Sigmoid colon (tissue), 7 donors: ENCODE results near the gene FAM118A. TPM values are rescaled to one million over a fixed set of nuclear protein-coding genes. Genes with fewer than 3 reads are reported as not detected.
"Not testable (repeated sequence)": the region's sequence is repeated elsewhere in the genome, so short reads cannot be mapped to it uniquely, and the experiment has no call there.

Experiments
- DNase-seq: peaks from one replicate; pipeline ENCODE4 v3.0.0-alpha.2; 2019
- H3K27ac ChIP-seq, 4 donors: fragments of 200-600 bp; sonication (generic); one replicate each; pipeline ENCODE4 v1.5.1; 2016 to 2019; ENCODE audit warnings: mild to moderate bottlenecking in 1 of 4
- H3K27me3 ChIP-seq, 3 donors: fragments of 200-600 bp; sonication (generic); one replicate each; pipeline ENCODE4 v1.5.1; 2019; ENCODE audit warnings: mild to moderate bottlenecking in 1 of 3
- H3K36me3 ChIP-seq, 4 donors: fragments of 200-600 bp; sonication (generic); one replicate each; pipeline ENCODE4 v1.5.1; 2016 to 2019
- H3K4me1 ChIP-seq, 4 donors: fragments of 200-600 bp; sonication (generic); one replicate each; pipeline ENCODE4 v1.5.1; 2017 to 2019
- H3K4me3 ChIP-seq, 4 donors: fragments of 200-600 bp; sonication (generic); one replicate each; pipeline ENCODE4 v1.5.1; 2017 to 2019; ENCODE audit warnings: mild to moderate bottlenecking in 2 of 4, moderate library complexity in 1 of 4
- H3K9me3 ChIP-seq, 4 donors: fragments of 200-600 bp in 3 of 4; sonication (generic) in 3 of 4; one replicate each; pipeline versions ENCODE4 v1.5.1 to v1.6.1; 2013 to 2019
- CTCF ChIP-seq, 4 experiments: fragments of 450-650 bp in 3 of 4; fragments of 200-600 bp in 1 of 4; IDR thresholded peaks; one replicate each; pipeline ENCODE4 v1.5.1; 2016 to 2019; ENCODE audit warnings: antibody characterized with exemption in 4 of 4, mild to moderate bottlenecking in 3 of 4, moderate library complexity in 2 of 4
- EP300 ChIP-seq, 4 donors: sonication (generic); formaldehyde crosslinking; IDR thresholded peaks; one replicate each; pipeline ENCODE4 v1.6.1; 2017; ENCODE audit warnings: antibody characterized with exemption in 4 of 4
- POLR2A ChIP-seq, 2 donors: fragments of 450-650 bp; IDR thresholded peaks; one replicate each; pipeline ENCODE4 v1.6.1; 2016; ENCODE audit warnings: antibody characterized with exemption in 2 of 2, mild to moderate bottlenecking in 2 of 2, moderate library complexity in 2 of 2
- POLR2AphosphoS5 ChIP-seq, 4 donors: sonication (generic); formaldehyde crosslinking; IDR thresholded peaks; one replicate each; pipeline ENCODE4 v1.6.1; 2017; ENCODE audit warnings: antibody characterized with exemption in 4 of 4
- WGBS, 2 donors: extraction: QIAGEN DNeasy Blood & Tissue Kit; methylation state at CpG; one replicate each; pipeline ENCODE4 v1.1.7; 2013; 5-methylcytosine and 5-hydroxymethylcytosine counted together
- intact Hi-C: fragments of 100-400 bp; cut with DNase I; formaldehyde crosslinking; loops from one replicate; pipeline ENCODE4 v1.15.1; 2023
- polyA plus RNA-seq, 3 donors: library from polyadenylated mRNA; stranded (reverse); fragments of 200-250 nt; gene quantifications; one replicate each; pipeline ENCODE4 v1.2.3, GENCODE V29; 2013
- total RNA-seq, 4 donors: library from RNA; depleted of rRNA; stranded (reverse); fragments of >200 nt; gene quantifications; one replicate each; pipeline ENCODE4 v1.1.0, GENCODE V29; 2016
- donor health status: healthy with polysubstance abuse.
- donor health status: Bipolar disorder and iron deficiency.
- donor health status: healthy.

Gene FAM118A
- total and polyA plus RNA-seq, 7 donors: 7.2 to 126 (median 18.8) TPM

- Histone ChIP-seq H3K4me1 (no peaks in the 10 kb centered on the region), H3K4me3 (no peak overlapping the region), H3K27me3 (peaks cover 0 to 17% (median 3%) of the 10 kb centered on the region in 3 donors), H3K36me3 (no peaks in the 10 kb centered on the region), H3K27ac (no peak overlapping the region), H3K9me3 (no peaks in the 10 kb centered on the region)
- intact Hi-C loops: no loop called here
- WGBS, 2 donors: 82 to 91% methylated on average over 8 of the region's 8 CpGs
- TF ChIP-seq POLR2AphosphoS5 (IDR thresholded peaks at IDR 0.05) (no peak), POLR2A (IDR thresholded peaks at IDR 0.05) (no peak), CTCF (IDR thresholded peaks at IDR 0.05) (no peak), EP300 (IDR thresholded peaks at IDR 0.05) (no peak)
- DNase-seq: no peak
Observed at GRCh38 chr22:45291061-45291930, 18.4 kb upstream of the FAM118A start.

- intact Hi-C loops: no loop called here
- no peak overlapping the region for H3K27ac ChIP-seq
- 83 to 85% methylated on average over 9 of the region's 9 CpGs for WGBS, 2 donors
- no peaks in the 10 kb centered on the region for H3K4me1 ChIP-seq
- no peak for DNase-seq
- no peak overlapping the region for H3K4me3 ChIP-seq
- TF ChIP-seq CTCF (IDR thresholded peaks at IDR 0.05): no peak
- TF ChIP-seq POLR2A (IDR thresholded peaks at IDR 0.05): no peak
- no peak for TF ChIP-seq POLR2AphosphoS5 (IDR thresholded peaks at IDR 0.05)
- no peak for TF ChIP-seq EP300 (IDR thresholded peaks at IDR 0.05)
- H3K27me3 ChIP-seq: peaks cover 0 to 17% (median 3%) of the 10 kb centered on the region in 3 donors
- H3K36me3 ChIP-seq: no peaks in the 10 kb centered on the region
- no peaks in the 10 kb centered on the region for H3K9me3 ChIP-seq
Observed at GRCh38 chr22:45291931-45292290, 17.8 kb upstream of the FAM118A start.

GRCh38 chr22:45292731-45293442, 16.8 kb upstream of the FAM118A start:
- H3K9me3 ChIP-seq: no peaks in the 10 kb centered on the region
- intact Hi-C loops: no loop called here
- WGBS, 2 donors: 73 to 80% methylated on average over 23 of the region's 23 CpGs

GRCh38 chr22:45294030-45294429, 15.7 kb upstream of the FAM118A start:
- no peak overlapping the region for H3K4me3 ChIP-seq
- no peaks in the 10 kb centered on the region for H3K4me1 ChIP-seq
- TF ChIP-seq POLR2A (IDR thresholded peaks at IDR 0.05) (no peak), CTCF (IDR thresholded peaks at IDR 0.05) (no peak), EP300 (IDR thresholded peaks at IDR 0.05) (no peak)
- peaks cover 0 to 15% (median 3%) of the 10 kb centered on the region in 3 donors for H3K27me3 ChIP-seq
- no peaks in the 10 kb centered on the region for H3K9me3 ChIP-seq
- intact Hi-C loops: no loop called here
- no peak for DNase-seq
- WGBS, 2 donors: 44 to 76% methylated on average over 6 of the region's 6 CpGs
- H3K27ac ChIP-seq: no peak overlapping the region
- H3K36me3 ChIP-seq: no peaks in the 10 kb centered on the region

More at GRCh38 chr22:45292731-45293442, 16.8 kb upstream of the FAM118A start:
- Histone ChIP-seq H3K4me3 (no peak overlapping the region), H3K27ac (no peak overlapping the region), H3K27me3 (peaks cover 0 to 17% (median 3%) of the 10 kb centered on the region in 3 donors), H3K36me3 (no peaks in the 10 kb centered on the region), H3K4me1 (no peaks in the 10 kb centered on the region)
- no peak for DNase-seq
- TF ChIP-seq EP300 (IDR thresholded peaks at IDR 0.05) (no peak), POLR2A (IDR thresholded peaks at IDR 0.05) (no peak), POLR2AphosphoS5 (IDR thresholded peaks at IDR 0.05) (no peak)

- H3K27ac ChIP-seq, H3K4me1 ChIP-seq, H3K27me3 ChIP-seq, DNase-seq, H3K36me3 ChIP-seq, H3K9me3 ChIP-seq, intact Hi-C loops, H3K4me3 ChIP-seq: not testable (repeated sequence)
- WGBS, 2 donors: 94 to 95% methylated on average over 6 of the region's 6 CpGs
Observed at GRCh38 chr22:45295004-45295403, 14.7 kb upstream of the FAM118A start.
